H7 (cell line): ENCODE data around the gene FOXC1. TPM values are rescaled to one million over a fixed set of nuclear protein-coding genes. Genes with fewer than 3 reads are reported as not detected.

Experiments
- DNase-seq: peaks from one replicate; pipeline ENCODE4 v3.0.0; 2012
- H3K27me3 ChIP-seq: 2 replicates; pipeline ENCODE4 v1.6.0; 2011; ENCODE audit warnings: mild to moderate bottlenecking, low read length; ENCODE audit not compliant: control insufficient read depth, insufficient read depth
- H3K36me3 ChIP-seq: replicated peaks from 2 replicates; pipeline ENCODE4 v1.5.1; 2011; ENCODE audit warnings: low read length; ENCODE audit not compliant: control insufficient read depth, insufficient read depth
- H3K4me3 ChIP-seq: 2 replicates; pipeline ENCODE4 v1.5.1; 2011; ENCODE audit warnings: low read depth, mild to moderate bottlenecking, control low read depth, low read length, moderate library complexity; ENCODE audit not compliant: insufficient read depth
- total RNA-seq: library from RNA; depleted of rRNA; stranded (reverse); fragments of >200 nt; shearing (Covaris generic); gene quantifications from 2 replicates; pipeline ENCODE4 v1.2.3, GENCODE V29; 2014

FOXC1 gene
- total RNA-seq, 1 experiment from 2014 or later: 3.7 TPM

- Histone ChIP-seq H3K27me3 (peaks cover 88% of the 10 kb centered on the region), H3K36me3 (no peaks in the 10 kb centered on the region), H3K4me3 (peak overlapping the region; percentile 54)
- peak; percentile 80 for DNase-seq
Observed at GRCh38 chr6:1609041-1609647, 571 bp upstream of the FOXC1 start.

GRCh38 chr6:1610497-1611321 lies 994 bp downstream of the FOXC1 start:
- DNase-seq: no peak
- H3K36me3 ChIP-seq: no peaks in the 10 kb centered on the region
- peaks cover 89% of the 10 kb centered on the region for H3K27me3 ChIP-seq
- H3K4me3 ChIP-seq: peak overlapping the region; percentile 39

GRCh38 chr6:1611322-1611571 lies 1.5 kb downstream of the FOXC1 start:
- H3K36me3 ChIP-seq: no peaks in the 10 kb centered on the region
- H3K27me3 ChIP-seq: peaks cover 89% of the 10 kb centered on the region
- DNase-seq: peak; percentile 93
- peak overlapping the region; percentile 22; the same call in 1 of the 2 replicates for H3K4me3 ChIP-seq

- H3K4me3 ChIP-seq: peak overlapping the region; percentile 32; the same call in 1 of the 2 replicates
- peaks cover 89% of the 10 kb centered on the region for H3K27me3 ChIP-seq
- no peak for DNase-seq
- no peaks in the 10 kb centered on the region for H3K36me3 ChIP-seq
Observed at GRCh38 chr6:1611572-1612298, 2.0 kb downstream of the FOXC1 start.

- DNase-seq: peak; percentile 22
- H3K27me3 ChIP-seq: peaks cover 92% of the 10 kb centered on the region
- H3K4me3 ChIP-seq: no peak overlapping the region; the same call in 1 of the 2 replicates
Observed at GRCh38 chr6:1612299-1612973, 2.7 kb downstream of the FOXC1 start.

GRCh38 chr6:1612974-1613306 lies 3.2 kb downstream of the FOXC1 start:
- no peaks in the 10 kb centered on the region for H3K36me3 ChIP-seq
- no peak overlapping the region for H3K4me3 ChIP-seq
- H3K27me3 ChIP-seq: peaks cover 94% of the 10 kb centered on the region
- no peak for DNase-seq

More at GRCh38 chr6:1612299-1612973, 2.7 kb downstream of the FOXC1 start:
- no peaks in the 10 kb centered on the region for H3K36me3 ChIP-seq

- no peak for DNase-seq
- H3K27me3 ChIP-seq: peaks cover 94% of the 10 kb centered on the region
Observed at GRCh38 chr6:1613346-1613687, 3.6 kb downstream of the FOXC1 start.

GRCh38 chr6:1613688-1614447 lies 4.2 kb downstream of the FOXC1 start:
- H3K36me3 ChIP-seq: no peaks in the 10 kb centered on the region
- DNase-seq: peak; percentile 94
- H3K27me3 ChIP-seq: peaks cover 94% of the 10 kb centered on the region
- H3K4me3 ChIP-seq: peak overlapping the region; percentile 53

More at GRCh38 chr6:1613346-1613687, 3.6 kb downstream of the FOXC1 start:
- peak overlapping the region; percentile 53; the same call in 1 of the 2 replicates for H3K4me3 ChIP-seq
- no peaks in the 10 kb centered on the region for H3K36me3 ChIP-seq

- DNase-seq: peak; percentile 88
- H3K27me3 ChIP-seq: peaks cover 96% of the 10 kb centered on the region
- no peaks in the 10 kb centered on the region for H3K36me3 ChIP-seq
- H3K4me3 ChIP-seq: peak overlapping the region; percentile 53
Observed at GRCh38 chr6:1614448-1615150, 4.9 kb downstream of the FOXC1 start.

GRCh38 chr6:1615151-1615852 lies 5.6 kb downstream of the FOXC1 start:
- peaks cover 100% of the 10 kb centered on the region for H3K27me3 ChIP-seq
- peak; percentile 81 for DNase-seq
- peak overlapping the region; percentile 53; the same call in 1 of the 2 replicates for H3K4me3 ChIP-seq
- no peaks in the 10 kb centered on the region for H3K36me3 ChIP-seq

GRCh38 chr6:1615853-1616420 lies 6.2 kb downstream of the FOXC1 start:
- no peak for DNase-seq
- H3K4me3 ChIP-seq: no peak overlapping the region
- H3K36me3 ChIP-seq: no peaks in the 10 kb centered on the region
- H3K27me3 ChIP-seq: peaks cover 100% of the 10 kb centered on the region

- Histone ChIP-seq H3K27me3 (peaks cover 100% of the 10 kb centered on the region), H3K4me3 (no peak overlapping the region), H3K36me3 (no peaks in the 10 kb centered on the region)
- DNase-seq: peak; percentile 59
Observed at GRCh38 chr6:1616701-1617463, 7.2 kb downstream of the FOXC1 start.
